ENCODE data around the gene SOS1. TPM values are rescaled to one million over a fixed set of nuclear protein-coding genes. Genes with fewer than 3 reads are reported as not detected.

SOS1 gene
- total and polyA plus RNA-seq, 2 of the 13 experiments (the other 11 are each of a cell fraction or from before 2014, with no cell fraction given): 20.8 to 60.4 TPM

- TF ChIP-seq ZBTB33 (CRISPR knock-in tag; IDR thresholded peaks at IDR 0.05) (peak; percentile 58; the same call in 1 of the 2 replicates), ZNF780A (CRISPR knock-in tag; IDR thresholded peaks at IDR 0.05) (no peak), CBX2 (IDR thresholded peaks at IDR 0.05; ENCODE audit: low read depth, low read length) (no peak), CBX2 (CRISPR knock-in tag; IDR thresholded peaks at IDR 0.05; ENCODE audit: low read depth) (no peak), ZNF280D (CRISPR knock-in tag; IDR thresholded peaks at IDR 0.05) (peak; percentile 90; the same call in 1 of the 2 replicates), NFATC3 (CRISPR knock-in tag; IDR thresholded peaks at IDR 0.05) (no peak)
- TF ChIP-seq, protein P1, sequence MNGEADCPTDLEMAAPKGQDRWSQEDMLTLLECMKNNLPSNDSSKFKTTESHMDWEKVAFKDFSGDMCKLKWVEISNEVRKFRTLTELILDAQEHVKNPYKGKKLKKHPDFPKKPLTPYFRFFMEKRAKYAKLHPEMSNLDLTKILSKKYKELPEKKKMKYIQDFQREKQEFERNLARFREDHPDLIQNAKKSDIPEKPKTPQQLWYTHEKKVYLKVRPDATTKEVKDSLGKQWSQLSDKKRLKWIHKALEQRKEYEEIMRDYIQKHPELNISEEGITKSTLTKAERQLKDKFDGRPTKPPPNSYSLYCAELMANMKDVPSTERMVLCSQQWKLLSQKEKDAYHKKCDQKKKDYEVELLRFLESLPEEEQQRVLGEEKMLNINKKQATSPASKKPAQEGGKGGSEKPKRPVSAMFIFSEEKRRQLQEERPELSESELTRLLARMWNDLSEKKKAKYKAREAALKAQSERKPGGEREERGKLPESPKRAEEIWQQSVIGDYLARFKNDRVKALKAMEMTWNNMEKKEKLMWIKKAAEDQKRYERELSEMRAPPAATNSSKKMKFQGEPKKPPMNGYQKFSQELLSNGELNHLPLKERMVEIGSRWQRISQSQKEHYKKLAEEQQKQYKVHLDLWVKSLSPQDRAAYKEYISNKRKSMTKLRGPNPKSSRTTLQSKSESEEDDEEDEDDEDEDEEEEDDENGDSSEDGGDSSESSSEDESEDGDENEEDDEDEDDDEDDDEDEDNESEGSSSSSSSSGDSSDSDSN (CRISPR knock-in tag; IDR thresholded peaks at IDR 0.05): peak; percentile 41; the same call in 1 of the 2 replicates
- TF ChIP-seq, protein P2, sequence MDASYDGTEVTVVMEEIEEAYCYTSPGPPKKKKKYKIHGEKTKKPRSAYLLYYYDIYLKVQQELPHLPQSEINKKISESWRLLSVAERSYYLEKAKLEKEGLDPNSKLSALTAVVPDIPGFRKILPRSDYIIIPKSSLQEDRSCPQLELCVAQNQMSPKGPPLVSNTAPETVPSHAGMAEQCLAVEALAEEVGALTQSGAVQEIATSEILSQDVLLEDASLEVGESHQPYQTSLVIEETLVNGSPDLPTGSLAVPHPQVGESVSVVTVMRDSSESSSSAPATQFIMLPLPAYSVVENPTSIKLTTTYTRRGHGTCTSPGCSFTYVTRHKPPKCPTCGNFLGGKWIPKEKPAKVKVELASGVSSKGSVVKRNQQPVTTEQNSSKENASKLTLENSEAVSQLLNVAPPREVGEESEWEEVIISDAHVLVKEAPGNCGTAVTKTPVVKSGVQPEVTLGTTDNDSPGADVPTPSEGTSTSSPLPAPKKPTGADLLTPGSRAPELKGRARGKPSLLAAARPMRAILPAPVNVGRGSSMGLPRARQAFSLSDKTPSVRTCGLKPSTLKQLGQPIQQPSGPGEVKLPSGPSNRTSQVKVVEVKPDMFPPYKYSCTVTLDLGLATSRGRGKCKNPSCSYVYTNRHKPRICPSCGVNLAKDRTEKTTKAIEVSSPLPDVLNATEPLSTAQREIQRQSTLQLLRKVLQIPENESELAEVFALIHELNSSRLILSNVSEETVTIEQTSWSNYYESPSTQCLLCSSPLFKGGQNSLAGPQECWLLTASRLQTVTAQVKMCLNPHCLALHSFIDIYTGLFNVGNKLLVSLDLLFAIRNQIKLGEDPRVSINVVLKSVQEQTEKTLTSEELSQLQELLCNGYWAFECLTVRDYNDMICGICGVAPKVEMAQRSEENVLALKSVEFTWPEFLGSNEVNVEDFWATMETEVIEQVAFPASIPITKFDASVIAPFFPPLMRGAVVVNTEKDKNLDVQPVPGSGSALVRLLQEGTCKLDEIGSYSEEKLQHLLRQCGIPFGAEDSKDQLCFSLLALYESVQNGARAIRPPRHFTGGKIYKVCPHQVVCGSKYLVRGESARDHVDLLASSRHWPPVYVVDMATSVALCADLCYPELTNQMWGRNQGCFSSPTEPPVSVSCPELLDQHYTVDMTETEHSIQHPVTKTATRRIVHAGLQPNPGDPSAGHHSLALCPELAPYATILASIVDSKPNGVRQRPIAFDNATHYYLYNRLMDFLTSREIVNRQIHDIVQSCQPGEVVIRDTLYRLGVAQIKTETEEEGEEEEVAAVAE (CRISPR knock-in tag; IDR thresholded peaks at IDR 0.05; ENCODE audit: borderline replicate concordance): 0 out of 2 replicates have a peak, but pooled peaks have one; percentile 34
- TF ChIP-seq, protein P3, sequence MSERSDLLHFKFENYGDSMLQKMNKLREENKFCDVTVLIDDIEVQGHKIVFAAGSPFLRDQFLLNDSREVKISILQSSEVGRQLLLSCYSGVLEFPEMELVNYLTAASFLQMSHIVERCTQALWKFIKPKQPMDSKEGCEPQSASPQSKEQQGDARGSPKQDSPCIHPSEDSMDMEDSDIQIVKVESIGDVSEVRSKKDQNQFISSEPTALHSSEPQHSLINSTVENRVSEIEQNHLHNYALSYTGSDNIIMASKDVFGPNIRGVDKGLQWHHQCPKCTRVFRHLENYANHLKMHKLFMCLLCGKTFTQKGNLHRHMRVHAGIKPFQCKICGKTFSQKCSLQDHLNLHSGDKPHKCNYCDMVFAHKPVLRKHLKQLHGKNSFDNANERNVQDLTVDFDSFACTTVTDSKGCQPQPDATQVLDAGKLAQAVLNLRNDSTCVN (CRISPR knock-in tag; IDR thresholded peaks at IDR 0.05; ENCODE audit: borderline replicate concordance): 0 out of 2 replicates have a peak, but pooled peaks have one; percentile 24
Measured at GRCh38 chr2:38947241-38948239, 173.3 kb downstream of the SOS1 start (continued).

Measured in HepG2 (cell line).